ENCODE measurements around the gene AKNA. TPM values are rescaled to one million over a fixed set of nuclear protein-coding genes. Genes with fewer than 3 reads are reported as not detected.

The AKNA gene
- total RNA-seq, 1 experiment from 2014 or later, result 14.4 TPM

GRCh38 chr9:114400772-114401171, 13.0 kb upstream of the AKNA start:
- POLR2A ChIA-PET (ENCODE audit: unreplicated experiment), result no interaction called here
- H3K4me1 ChIP-seq (replicated peaks; ENCODE audit: insufficient read depth), result peaks cover 10% of the 10 kb centered on the region
- H3K4me2 ChIP-seq, result no peak overlapping the region
- no peak for DNase-seq
- H3K27ac ChIP-seq, result no peak overlapping the region
- TF ChIP-seq CTCF (conservative IDR thresholded peaks at IDR 0.05) (no peak), EZH2 (IDR thresholded peaks at IDR 0.05; ENCODE audit: low read depth) (no peak)
- CTCF ChIA-PET, result no interaction called here
- H4K20me1 ChIP-seq (ENCODE audit: insufficient read depth), result no peaks in the 10 kb centered on the region
- no peaks in the 10 kb centered on the region for H3K9me3 ChIP-seq (ENCODE audit: insufficient read depth, low read depth)
- no peaks in the 10 kb centered on the region for H3K36me3 ChIP-seq (ENCODE audit: low read depth)
- no TSS peak for BruUV-seq (replicated peaks)
- H3F3A ChIP-seq (ENCODE audit: insufficient read depth, low read depth), result peaks cover 8% of the 10 kb centered on the region; the same call in 1 of the 2 replicates
- no peak overlapping the region for H3K4me3 ChIP-seq
- intact Hi-C loops (cut with micrococcal nuclease; ENCODE audit: unreplicated experiment), result loop anchor here (10.0 kb wide), 1 partner anchor 1124 kb away; no protein-coding TSS in a partner anchor
- no peaks in the 10 kb centered on the region for H3K9me2 ChIP-seq (ENCODE audit: insufficient read depth)
- no peak overlapping the region for H2AFZ ChIP-seq
- H3K79me2 ChIP-seq (ENCODE audit: low read depth), result no peaks in the 10 kb centered on the region
- no peaks in the 10 kb centered on the region for H3K27me3 ChIP-seq (ENCODE audit: insufficient read depth, low read depth)

GRCh38 chr9:114400219-114400618, 12.4 kb upstream of the AKNA start:
- H3F3A ChIP-seq (ENCODE audit: insufficient read depth, low read depth), result peaks cover 10% of the 10 kb centered on the region; the same call in 1 of the 2 replicates
- no peak overlapping the region for H2AFZ ChIP-seq
- no peaks in the 10 kb centered on the region for H3K9me3 ChIP-seq (ENCODE audit: insufficient read depth, low read depth)
- ChIA-PET CTCF (interaction anchor here (0.5 to 0.7 kb wide), 2 partner anchors 282 to 1183 kb away, joined by 3 to 16 read pairs; partner anchors contain the start of gene TEX48), POLR2A (ENCODE audit: unreplicated experiment) (no interaction called here)
- H3K27ac ChIP-seq, result no peak overlapping the region
- no TSS peak for BruUV-seq (replicated peaks)
- H3K27me3 ChIP-seq (ENCODE audit: insufficient read depth, low read depth), result no peaks in the 10 kb centered on the region
- H3K4me1 ChIP-seq (replicated peaks; ENCODE audit: insufficient read depth), result peaks cover 10% of the 10 kb centered on the region
- no peaks in the 10 kb centered on the region for H3K36me3 ChIP-seq (ENCODE audit: low read depth)
- H3K4me2 ChIP-seq, result no peak overlapping the region
- DNase-seq, result no peak
- intact Hi-C loops (cut with micrococcal nuclease; ENCODE audit: unreplicated experiment), result loop anchor here (10.0 kb wide), 1 partner anchor 1125 kb away; no protein-coding TSS in a partner anchor
- no peaks in the 10 kb centered on the region for H3K9me2 ChIP-seq (ENCODE audit: insufficient read depth)
- TF ChIP-seq EZH2 (IDR thresholded peaks at IDR 0.05; ENCODE audit: low read depth), result no peak
- no peak for TF ChIP-seq CTCF (conservative IDR thresholded peaks at IDR 0.05)
- H4K20me1 ChIP-seq (ENCODE audit: insufficient read depth), result no peaks in the 10 kb centered on the region
- H3K4me3 ChIP-seq, result no peak overlapping the region
- no peaks in the 10 kb centered on the region for H3K79me2 ChIP-seq (ENCODE audit: low read depth)

- Histone ChIP-seq H3K4me3 (no peak overlapping the region), H3K36me3 (ENCODE audit: low read depth) (no peaks in the 10 kb centered on the region), H3K4me2 (no peak overlapping the region), H3K9me2 (ENCODE audit: insufficient read depth) (no peaks in the 10 kb centered on the region), H2AFZ (no peak overlapping the region), H3K27ac (no peak overlapping the region), H3K79me2 (ENCODE audit: low read depth) (no peaks in the 10 kb centered on the region), H3K27me3 (ENCODE audit: insufficient read depth, low read depth) (no peaks in the 10 kb centered on the region), H3K9me3 (ENCODE audit: insufficient read depth, low read depth) (no peaks in the 10 kb centered on the region), H3K4me1 (replicated peaks; ENCODE audit: insufficient read depth) (peaks cover 10% of the 10 kb centered on the region), H3F3A (ENCODE audit: insufficient read depth, low read depth) (peaks cover 10% of the 10 kb centered on the region; the same call in 1 of the 2 replicates), H4K20me1 (ENCODE audit: insufficient read depth) (no peaks in the 10 kb centered on the region)
- CTCF ChIA-PET, result no interaction called here
- intact Hi-C loops (cut with micrococcal nuclease; ENCODE audit: unreplicated experiment), result loop anchor here (5.0 kb wide), 1 partner anchor 52 kb away; no protein-coding TSS in a partner anchor
- POLR2A ChIA-PET (ENCODE audit: unreplicated experiment), result no interaction called here
- no peak for TF ChIP-seq EZH2 (IDR thresholded peaks at IDR 0.05; ENCODE audit: low read depth)
- no peak for TF ChIP-seq CTCF (conservative IDR thresholded peaks at IDR 0.05)
- no TSS peak for BruUV-seq (replicated peaks)
- DNase-seq, result no peak
Observed at GRCh38 chr9:114399381-114399780, 11.6 kb upstream of the AKNA start.

Measured in PC-9 (cell line).